Stimulated activated CD8-positive, alpha-beta memory T cell treated with anti-CD3 and anti-CD28 coated beads, Interleukin-7, amount 100 ng/mL, for 48 hours (primary cell): ENCODE results near the gene INPP5A.
"Not testable (repeated sequence)": the region's sequence is repeated elsewhere in the genome, so short reads cannot be mapped to it uniquely, and the experiment has no call there.

Experiments used
- DNase-seq, 2 donors: peaks; one replicate each; pipeline ENCODE4 v3.0.0-alpha.2; 2020; ENCODE audit warnings: low read depth in 1 of 2; ENCODE audit errors: extremely low read depth in 1 of 2

The INPP5A gene

DNA sequence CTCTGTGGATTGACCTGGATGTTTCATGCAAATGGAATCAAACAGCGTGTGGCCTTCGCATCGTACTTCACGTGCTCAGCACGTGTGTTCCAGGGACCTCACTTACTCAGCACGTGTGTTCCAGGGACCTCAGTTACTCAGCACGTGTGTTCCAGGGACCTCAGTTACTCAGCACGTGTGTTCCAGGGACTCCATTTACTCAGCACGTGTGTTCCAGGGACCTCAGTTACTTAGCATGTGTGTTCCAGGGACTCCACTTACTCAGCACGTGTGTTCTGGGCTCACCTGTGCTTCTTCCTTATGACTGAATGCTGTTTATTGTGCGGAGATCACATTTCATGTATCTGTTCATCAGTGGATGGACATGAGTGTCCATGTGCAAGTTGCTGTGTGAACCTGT is 22.0 kb downstream of the INPP5A start:
- DNase-seq, result no peak

DNA sequence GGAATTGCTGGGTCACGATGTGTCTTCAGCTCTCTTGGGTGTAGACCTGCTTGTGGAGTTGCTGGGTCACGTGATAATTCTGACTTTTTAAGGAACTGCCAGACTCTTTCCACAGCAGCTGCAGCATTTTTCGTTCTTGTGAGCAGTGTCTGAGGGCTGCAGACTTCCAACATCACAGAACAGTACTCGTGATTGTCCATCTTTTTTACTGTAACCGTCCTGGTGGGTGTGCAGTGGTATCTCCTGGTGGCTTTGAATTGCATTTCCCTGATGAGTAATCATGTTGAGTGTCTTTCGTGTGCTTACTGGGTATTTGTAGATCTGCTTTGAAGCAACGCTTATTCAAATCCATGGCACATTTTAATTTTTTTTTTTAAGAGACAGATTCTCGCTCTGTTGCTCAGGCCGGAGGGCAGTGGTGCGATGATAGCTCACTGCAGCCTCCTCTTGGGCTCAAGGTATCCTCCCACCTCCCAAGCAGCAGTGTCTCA is 22.7 kb downstream of the INPP5A start:
- DNase-seq, result no peak

DNA sequence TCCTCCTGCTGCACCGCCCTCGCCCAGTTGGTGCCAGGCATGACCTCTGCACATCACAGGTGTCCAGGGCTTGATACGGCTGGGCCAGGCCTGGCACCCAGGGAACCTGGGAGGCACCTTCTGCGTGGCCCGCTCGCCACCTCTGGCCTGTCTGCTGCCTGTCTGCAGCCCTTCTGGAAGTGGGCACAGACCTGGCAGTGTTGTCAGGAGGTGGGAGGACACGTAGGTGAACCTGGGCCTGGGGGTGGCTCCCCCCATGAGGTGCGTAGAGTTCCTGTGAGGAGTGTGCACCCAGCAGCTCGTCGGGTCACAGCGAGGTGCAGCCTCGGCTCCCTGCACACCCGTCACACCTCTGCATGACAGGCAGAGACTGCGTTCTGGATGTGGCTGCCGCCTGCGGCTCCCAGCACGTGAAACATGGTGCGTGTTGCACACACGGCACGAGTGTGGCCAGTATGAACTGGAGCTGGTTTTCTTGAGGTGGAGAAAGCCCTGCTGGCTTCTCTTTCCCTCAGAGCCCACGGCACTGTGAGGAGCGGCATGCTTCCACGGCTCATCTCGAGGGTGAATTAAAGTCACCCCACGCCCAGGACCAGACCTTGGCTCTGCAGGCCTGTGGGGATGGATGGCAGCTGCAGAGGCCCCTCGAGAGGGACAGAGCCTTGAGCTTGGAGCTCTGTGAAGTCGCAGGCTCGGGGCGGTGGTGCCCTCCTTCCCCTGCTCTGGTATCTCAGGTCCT is 24.8 kb downstream of the INPP5A start:
- no peak for DNase-seq

DNA sequence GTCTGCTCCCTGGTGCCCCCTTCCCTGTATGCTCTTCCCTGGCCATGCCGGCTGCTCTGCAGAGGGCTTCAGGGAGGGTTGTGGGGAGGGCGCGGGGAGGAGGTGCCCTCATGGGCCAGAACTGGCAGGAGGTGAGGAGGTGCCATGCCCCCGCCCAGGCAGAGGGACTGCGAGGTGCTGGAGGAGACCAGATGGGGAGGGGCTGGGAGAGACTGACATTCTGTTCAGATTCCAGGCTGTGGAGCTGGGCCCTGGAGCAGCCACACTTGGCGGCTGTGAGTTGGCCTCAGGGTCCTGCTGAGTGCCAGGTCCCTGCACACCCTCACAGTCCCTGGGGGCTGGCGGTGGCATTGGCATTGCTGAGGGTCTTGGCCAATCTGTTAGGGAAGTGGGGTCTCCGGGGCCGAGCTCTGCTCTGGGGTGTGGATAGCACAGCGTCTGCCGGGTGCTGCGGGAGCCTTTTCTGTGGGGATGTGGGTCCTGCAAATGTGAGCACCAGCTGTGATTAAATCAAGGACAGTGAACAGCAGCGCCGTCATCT is 25.4 kb downstream of the INPP5A start:
- DNase-seq, result no peak

DNA sequence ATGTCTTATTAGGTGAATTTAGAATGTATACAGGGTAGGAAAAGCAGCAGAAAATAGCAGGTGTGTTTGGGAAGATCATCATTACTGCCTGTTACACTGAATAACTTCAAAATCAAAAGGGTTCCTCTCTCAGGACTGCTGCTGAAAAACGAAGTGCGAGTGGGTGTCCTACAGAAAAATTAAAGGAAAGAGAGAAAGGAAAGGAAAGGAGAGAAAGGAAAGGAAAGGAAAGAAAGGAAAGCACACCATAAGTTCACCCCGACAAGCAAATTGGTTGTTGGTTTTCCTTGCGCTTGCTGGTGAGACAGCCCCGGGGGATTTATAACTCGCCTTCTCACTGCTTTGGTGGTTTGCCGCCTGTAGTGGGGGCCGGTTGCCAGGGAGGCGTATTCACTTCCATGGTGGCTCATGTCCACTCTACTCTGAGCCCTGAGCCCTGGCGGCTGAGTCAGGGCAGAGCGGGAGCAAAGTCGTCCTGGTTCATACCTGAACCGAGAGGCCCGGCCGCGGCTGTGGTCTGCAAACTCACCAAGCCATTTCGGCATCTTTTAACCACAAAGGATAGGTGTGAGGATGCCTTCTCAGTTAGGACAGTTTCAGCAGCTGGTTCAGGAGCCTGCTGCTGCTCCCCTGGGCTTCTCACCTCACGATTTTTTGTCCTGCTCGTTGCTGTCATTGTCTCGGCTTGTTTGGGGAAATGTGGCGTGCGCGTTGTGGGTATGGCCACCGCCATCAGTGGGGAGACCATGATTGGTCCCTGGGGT is 26.1 kb downstream of the INPP5A start:
- no peak for DNase-seq

DNA sequence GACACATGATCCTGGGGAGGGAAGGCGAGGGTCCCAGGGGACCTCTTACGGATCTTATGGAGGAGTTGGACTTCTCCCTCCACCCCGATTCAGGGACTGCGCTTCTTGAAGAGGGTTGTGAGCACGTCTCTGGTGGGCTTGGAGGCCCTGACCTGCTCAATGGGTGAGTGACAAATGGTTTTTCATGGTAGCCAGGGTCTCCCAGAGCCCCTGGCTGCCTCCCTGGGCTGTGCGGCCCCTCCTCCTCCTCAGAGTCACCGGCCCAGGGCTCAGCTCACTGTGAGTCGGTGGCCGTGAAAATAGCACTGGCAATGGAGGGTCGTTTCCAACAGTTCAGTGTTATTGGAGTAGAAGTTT is 26.6 kb downstream of the INPP5A start:
- no peak for DNase-seq

DNA sequence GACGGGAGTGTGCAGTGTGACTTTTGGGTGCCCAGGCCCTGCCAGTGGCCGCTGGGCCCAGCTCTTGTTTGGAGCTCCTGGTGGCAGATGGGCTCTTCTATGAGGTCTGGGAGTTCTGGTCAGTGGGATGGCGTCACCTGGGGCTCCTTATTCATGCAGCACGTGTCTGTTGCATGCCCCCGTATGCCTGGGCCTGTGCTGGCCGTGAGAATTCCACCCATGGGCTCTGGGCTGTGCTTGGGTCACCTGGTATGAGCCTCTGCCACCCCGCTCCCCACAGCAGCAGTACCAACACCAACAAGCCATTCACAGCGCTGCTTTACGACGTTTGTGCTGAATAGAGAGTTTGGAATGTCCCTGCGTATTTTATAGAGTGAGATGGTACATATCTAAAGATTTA is 27.1 kb downstream of the INPP5A start:
- no peak for DNase-seq

DNA sequence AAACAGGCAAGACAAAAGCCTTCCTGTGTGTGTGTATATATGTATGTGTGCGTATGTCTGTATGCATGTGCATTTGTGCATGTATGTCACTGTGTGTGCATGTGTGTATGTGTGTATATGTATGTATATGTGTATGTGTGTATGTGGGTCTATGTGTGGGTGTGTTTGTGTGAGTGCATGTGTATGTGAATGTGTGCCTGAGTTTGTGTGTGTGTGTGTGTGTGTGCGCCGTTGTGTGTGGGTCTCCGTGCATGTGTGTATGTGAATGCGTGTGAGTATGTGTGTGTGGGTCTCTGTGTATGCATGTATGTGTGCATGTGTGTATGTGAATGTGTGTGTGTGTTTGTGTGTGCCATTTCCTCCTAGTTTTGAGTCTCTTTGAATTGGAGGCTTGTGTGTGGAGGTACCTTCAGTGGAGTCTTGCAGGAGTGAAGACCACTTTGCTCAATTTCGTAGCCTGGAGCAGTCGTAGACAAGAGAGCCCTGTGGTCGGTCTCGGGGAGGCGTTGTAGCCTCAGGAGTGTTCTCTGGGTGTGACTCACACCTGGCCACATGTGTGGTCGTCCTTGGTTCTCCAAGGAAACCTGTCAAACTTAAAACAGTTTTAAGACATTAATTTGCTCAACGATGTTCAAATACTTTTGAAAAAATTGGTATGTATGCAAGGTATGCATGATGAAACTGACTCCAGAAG is 28.1 kb downstream of the INPP5A start:
- no peak for DNase-seq

- DNase-seq, result no peak
These were observed 29.3 kb downstream of the INPP5A start for GRCh38 chr10:132566892-132567291.

- no peak for DNase-seq
These were observed 32.7 kb downstream of the INPP5A start for GRCh38 chr10:132570265-132570664.

DNA sequence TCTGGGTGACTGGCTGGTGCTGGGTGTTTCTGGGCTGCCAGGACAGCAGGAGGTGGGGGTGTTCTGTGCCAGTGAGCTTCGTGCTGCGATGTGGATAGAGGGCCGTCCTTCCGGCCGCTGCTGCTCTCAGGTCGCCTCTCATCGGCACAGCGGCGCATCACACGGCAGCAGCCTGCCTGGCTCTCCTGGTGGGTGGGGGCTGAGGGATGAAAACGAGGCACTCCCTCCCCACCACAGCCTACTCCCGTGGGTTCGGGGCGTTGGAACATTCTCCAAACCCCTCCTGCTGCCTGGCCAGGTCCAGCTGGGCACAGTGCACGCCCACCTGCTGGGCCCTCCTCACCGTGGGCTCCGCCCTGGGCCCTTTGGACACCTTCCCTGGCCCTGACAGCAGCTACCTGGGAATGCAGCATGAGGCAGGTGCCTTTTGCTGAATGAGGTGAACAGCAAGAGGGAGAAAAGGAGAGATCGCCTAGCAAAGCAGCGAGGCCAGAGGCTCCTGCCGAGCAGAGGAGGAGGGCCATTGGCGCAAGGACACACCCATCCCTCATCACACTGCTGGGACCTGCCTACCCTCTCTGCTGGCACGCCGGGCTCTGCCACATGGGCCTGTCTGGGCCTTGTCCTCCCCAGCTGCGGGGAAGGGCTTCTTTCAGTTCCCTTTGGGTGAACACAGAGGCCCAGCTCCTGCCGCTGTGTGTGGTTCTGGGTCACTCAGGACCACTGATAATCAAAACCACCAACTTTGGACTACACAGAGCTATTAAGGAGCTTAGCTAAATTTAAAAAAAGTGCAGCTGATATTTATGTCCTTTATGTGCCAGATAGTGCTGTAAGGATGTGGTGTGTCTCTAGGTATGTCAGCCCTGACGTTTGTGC is 33.4 kb downstream of the INPP5A start:
- DNase-seq, result no peak

GRCh38 chr10:132571650-132572544 is 34.3 kb downstream of the INPP5A start:
- peak; percentile 52 to 70 for DNase-seq

- DNase-seq, result no peak
These were observed 35.0 kb downstream of the INPP5A start for GRCh38 chr10:132572545-132572937.

DNA sequence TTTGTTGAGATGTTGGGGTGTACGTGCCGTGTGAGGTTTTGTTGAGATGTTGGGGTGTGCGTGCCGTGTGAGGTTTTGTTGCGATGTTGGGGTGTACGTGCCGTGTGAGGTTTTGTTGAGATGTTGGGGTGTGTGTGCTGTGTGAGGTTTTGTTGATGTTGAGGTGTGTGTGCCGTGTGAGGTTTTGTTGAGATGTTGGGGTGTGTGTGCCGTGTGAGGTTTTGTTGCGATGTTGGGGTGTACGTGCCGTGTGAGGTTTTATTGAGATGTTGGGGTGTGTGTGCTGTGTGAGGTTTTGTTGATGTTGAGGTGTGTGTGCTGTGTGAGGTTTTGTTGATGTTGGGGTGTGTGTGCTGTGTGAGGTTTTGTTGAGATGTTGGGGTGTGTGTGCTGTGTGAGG is 35.4 kb downstream of the INPP5A start:
- not testable (repeated sequence) for DNase-seq

DNA sequence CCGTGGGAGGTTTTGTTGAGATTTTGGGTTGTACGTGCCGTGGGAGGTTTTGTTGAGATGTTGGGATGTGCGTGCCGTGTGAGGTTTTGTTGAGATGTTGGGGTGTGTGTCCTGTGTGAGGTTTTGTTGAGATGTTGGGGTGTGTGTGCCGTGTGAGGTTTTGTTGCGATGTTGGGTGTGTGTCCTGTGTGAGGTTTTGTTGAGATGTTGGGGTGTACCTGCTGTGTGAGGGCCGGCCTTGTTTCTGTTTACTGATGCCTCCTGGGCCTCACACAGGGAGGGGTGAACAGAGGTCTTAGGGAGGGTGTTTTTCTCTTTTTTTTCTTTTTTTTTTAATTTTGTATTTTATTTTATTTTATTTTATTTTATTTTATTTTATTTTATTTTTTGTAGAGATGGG is 36.7 kb downstream of the INPP5A start:
- no peak for DNase-seq

GRCh38 chr10:132574783-132575319 is 37.3 kb downstream of the INPP5A start:
- no peak for DNase-seq

- peak in 1 of 2 donors; percentile 60 for DNase-seq
These were observed 38.0 kb downstream of the INPP5A start for GRCh38 chr10:132575320-132576201.

DNA sequence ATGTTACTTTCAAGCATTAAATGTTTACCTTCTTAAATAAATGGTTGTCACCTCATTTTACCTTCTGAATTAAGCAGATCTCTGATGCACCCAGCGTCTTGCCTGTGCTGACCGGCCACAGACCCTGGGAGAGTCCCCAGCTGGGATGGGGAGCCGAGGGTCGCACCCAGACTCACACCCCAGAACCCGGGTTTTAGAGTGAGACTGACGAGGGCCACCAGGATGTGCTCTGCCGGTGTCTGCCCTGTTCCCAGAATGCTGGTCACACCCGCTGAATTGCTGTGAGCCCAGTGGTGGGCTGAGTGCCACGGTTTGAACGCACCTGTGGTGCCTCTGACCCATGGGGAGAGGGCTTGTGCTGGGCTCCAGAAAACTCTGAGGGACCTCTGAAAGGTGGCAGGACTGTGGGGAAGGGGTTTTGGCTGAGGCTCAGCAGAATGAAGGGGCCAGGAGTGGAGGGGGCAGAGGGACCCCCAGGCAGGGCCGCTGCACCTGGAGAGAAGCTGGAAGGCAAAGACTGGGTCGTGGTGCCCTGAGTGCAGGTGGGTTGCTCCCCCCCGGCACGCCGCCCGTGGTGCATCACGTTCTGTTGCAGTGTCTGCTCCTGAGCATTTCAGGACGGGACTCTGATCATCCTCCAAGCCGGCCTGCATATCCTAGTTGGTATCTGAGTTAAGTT is 39.2 kb downstream of the INPP5A start:
- DNase-seq, result no peak
